MM.1S (cell line): ENCODE results near the gene ADAP1.
"Not testable (repeated sequence)": the region's sequence is repeated elsewhere in the genome, so short reads cannot be mapped to it uniquely, and the experiment has no call there.

Experiments used
- DNase-seq: peaks from one replicate; pipeline ENCODE4 v3.0.0-alpha.2; 2015
- H2AFZ ChIP-seq: fragments of 300-600 bp; sonication (generic); 2 replicates; pipeline ENCODE4 v1.6.0; 2016; ENCODE audit warnings: antibody characterized with exemption, low read length
- H3F3A ChIP-seq: fragments of 300-600 bp; sonication (generic); 2 replicates; pipeline ENCODE4 v1.6.1; 2016; ENCODE audit warnings: mild to moderate bottlenecking, antibody characterized with exemption, low read length, moderate library complexity, mixed read lengths; ENCODE audit not compliant: insufficient read depth
- H3K27ac ChIP-seq: fragments of 300-600 bp; sonication (generic); 2 replicates; pipeline ENCODE4 v1.5.1; 2016; ENCODE audit warnings: mild to moderate bottlenecking, low read length
- H3K27me3 ChIP-seq: fragments of 300-600 bp; sonication (generic); replicated peaks from 2 replicates; pipeline ENCODE4 v1.6.0; 2016; ENCODE audit warnings: low read length; ENCODE audit not compliant: insufficient read depth
- H3K36me3 ChIP-seq: fragments of 300-600 bp; sonication (generic); replicated peaks from 2 replicates; pipeline ENCODE4 v1.6.1; 2016; ENCODE audit warnings: mild to moderate bottlenecking, low read length, mixed read lengths; ENCODE audit not compliant: insufficient read depth
- H3K4me1 ChIP-seq: fragments of 300-600 bp; sonication (generic); 2 replicates; pipeline ENCODE4 v1.6.1; 2016; ENCODE audit warnings: low read length, mixed read lengths
- H3K4me2 ChIP-seq: fragments of 300-600 bp; sonication (generic); 2 replicates; pipeline ENCODE4 v1.6.0; 2016; ENCODE audit warnings: low read depth, low read length
- H3K4me3 ChIP-seq: fragments of 300-600 bp; sonication (generic); 2 replicates; pipeline ENCODE4 v1.5.1; 2016; ENCODE audit warnings: low read length, mixed read lengths
- H3K79me2 ChIP-seq: fragments of 300-600 bp; sonication (generic); 2 replicates; pipeline ENCODE4 v1.6.1; 2016; ENCODE audit warnings: mixed run types, low read length, mixed read lengths
- H3K9ac ChIP-seq: fragments of 300-600 bp; sonication (generic); 2 replicates; pipeline ENCODE4 v1.6.1; 2016; ENCODE audit warnings: low read length, mixed read lengths
- H3K9me2 ChIP-seq: fragments of 300-600 bp; sonication (generic); replicated peaks from 2 replicates; pipeline ENCODE4 v1.6.1; 2016; ENCODE audit warnings: mild to moderate bottlenecking, low read length, mixed read lengths; ENCODE audit not compliant: insufficient read depth
- H3K9me3 ChIP-seq: fragments of 300-600 bp; sonication (generic); replicated peaks from 2 replicates; pipeline ENCODE4 v1.6.1; 2016; ENCODE audit warnings: mild to moderate bottlenecking, low read length, mixed read lengths; ENCODE audit not compliant: insufficient read depth
- H4K20me1 ChIP-seq: fragments of 300-600 bp; sonication (generic); 2 replicates; pipeline ENCODE4 v1.6.1; 2016; ENCODE audit warnings: mild to moderate bottlenecking, low read length, moderate library complexity, mixed read lengths; ENCODE audit not compliant: insufficient read depth
- CTCF ChIP-seq: fragments of 300-600 bp; sonication (generic); IDR thresholded peaks from 2 replicates; pipeline ENCODE4 v1.5.1; 2016; ENCODE audit warnings: antibody characterized with exemption, low read length, mixed read lengths
- EZH2 ChIP-seq: fragments of 300-600 bp; sonication (generic); optimal IDR thresholded peaks from 2 replicates; pipeline ENCODE3; 2017; ENCODE audit warnings: low read depth, mild to moderate bottlenecking, antibody characterized with exemption, low read length, mixed read lengths
- EZH2phosphoT487 ChIP-seq: fragments of 300-600 bp; sonication (generic); IDR thresholded peaks from 2 replicates; pipeline ENCODE4 v1.6.1; 2018; ENCODE audit warnings: antibody characterized with exemption, low read length

Gene ADAP1

GRCh38 chr7:873367-874002 lies 81.0 kb downstream of the ADAP1 start:
- no peaks in the 10 kb centered on the region for H3K27me3 ChIP-seq
- H3K4me1 ChIP-seq = 0 out of 2 replicates have a peak, but pooled peaks cover 5% of the 10 kb centered on the region
- H3K27ac ChIP-seq = no peak overlapping the region
- H3K9me3 ChIP-seq = no peaks in the 10 kb centered on the region
- H3K36me3 ChIP-seq = no peaks in the 10 kb centered on the region
- no peaks in the 10 kb centered on the region for H4K20me1 ChIP-seq
- no peak overlapping the region for H3K4me2 ChIP-seq
- H3K9ac ChIP-seq = no peak overlapping the region
- H3K79me2 ChIP-seq = peaks cover 17% of the 10 kb centered on the region
- TF ChIP-seq EZH2phosphoT487 (no peak), EZH2 (no peak), CTCF (peak; percentile 77)
- DNase-seq = peak; percentile 39
- H3K9me2 ChIP-seq = no peaks in the 10 kb centered on the region
- H2AFZ ChIP-seq = no peak overlapping the region
- no peak overlapping the region for H3K4me3 ChIP-seq
- 0 out of 2 replicates have a peak, but pooled peaks cover 8% of the 10 kb centered on the region for H3F3A ChIP-seq

GRCh38 chr7:872685-873084 lies 81.8 kb downstream of the ADAP1 start:
- not testable (repeated sequence) for H4K20me1 ChIP-seq, H3K27me3 ChIP-seq, H3K79me2 ChIP-seq, H3K4me3 ChIP-seq, H3K9ac ChIP-seq, DNase-seq, H3K36me3 ChIP-seq, H3K4me1 ChIP-seq, H3K4me2 ChIP-seq, H3K9me2 ChIP-seq, H2AFZ ChIP-seq, H3K9me3 ChIP-seq, H3F3A ChIP-seq, H3K27ac ChIP-seq

GRCh38 chr7:871900-872537 lies 82.5 kb downstream of the ADAP1 start:
- 0 out of 2 replicates have a peak, but pooled peaks cover 1% of the 10 kb centered on the region for H3K36me3 ChIP-seq

More at GRCh38 chr7:871900-872537, 82.5 kb downstream of the ADAP1 start:
- H3K27ac ChIP-seq = no peak overlapping the region
- peaks cover 3% of the 10 kb centered on the region; the same call in 1 of the 2 replicates for H3K79me2 ChIP-seq
- no peak for TF ChIP-seq EZH2phosphoT487
- TF ChIP-seq CTCF = no peak
- TF ChIP-seq EZH2 = no peak
- 0 out of 2 replicates have a peak, but pooled peaks cover 8% of the 10 kb centered on the region for H3F3A ChIP-seq
- DNase-seq = no peak
- H3K4me2 ChIP-seq = no peak overlapping the region
- no peaks in the 10 kb centered on the region for H3K4me1 ChIP-seq
- H4K20me1 ChIP-seq = no peaks in the 10 kb centered on the region
- H3K9ac ChIP-seq = no peak overlapping the region
- H3K9me2 ChIP-seq = no peaks in the 10 kb centered on the region
- H3K4me3 ChIP-seq = no peak overlapping the region
- no peaks in the 10 kb centered on the region for H3K27me3 ChIP-seq
- no peak overlapping the region for H2AFZ ChIP-seq
- H3K9me3 ChIP-seq = no peaks in the 10 kb centered on the region
